ENCODE results near the gene MXRA5. TPM values are rescaled to one million over a fixed set of nuclear protein-coding genes. Genes with fewer than 3 reads are reported as not detected.

Gene MXRA5
- total and polyA plus RNA-seq, 10 donors: 0.28 to 13.6 (median 7.2) TPM

GRCh38 chrX:3320471-3321046 lies 25.9 kb downstream of the MXRA5 start:
- Histone ChIP-seq H3K36me3 (peaks cover 0 to 7% (median 0%) of the 10 kb centered on the region in 6 donors), H3K27me3 (replicated peaks in 1 of 7) (no peaks in the 10 kb centered on the region), H3K4me1 (no peaks in the 10 kb centered on the region), H3K9me3 (peaks cover 0 to 18% (median 2%) of the 10 kb centered on the region in 8 donors), H3K4me3 (no peak overlapping the region), H3K27ac (no peak overlapping the region)
- no peak for DNase-seq
- intact Hi-C loops (cut with DNase I; ENCODE audit: low total_unique reads): no loop called here
- 54 to 87% (median 73%) methylated on average over 7 of the region's 7 CpGs for WGBS, 5 donors
- TF ChIP-seq CTCF (IDR thresholded peaks at IDR 0.05 in 8 of 11, conservative IDR thresholded peaks at IDR 0.05 in 3 of 11): no peak
- TF ChIP-seq POLR2AphosphoS5 (IDR thresholded peaks at IDR 0.05): no peak
- TF ChIP-seq POLR2A (IDR thresholded peaks at IDR 0.05): no peak

GRCh38 chrX:3317191-3317718 lies 29.2 kb downstream of the MXRA5 start:
- intact Hi-C loops (cut with DNase I; ENCODE audit: low total_unique reads): no loop called here
- H3K9me3 ChIP-seq: peaks cover 0 to 18% (median 2%) of the 10 kb centered on the region in 8 donors
- no peak for TF ChIP-seq POLR2AphosphoS5 (IDR thresholded peaks at IDR 0.05)
- TF ChIP-seq CTCF (IDR thresholded peaks at IDR 0.05 in 8 of 11, conservative IDR thresholded peaks at IDR 0.05 in 3 of 11): no peak
- TF ChIP-seq POLR2A (IDR thresholded peaks at IDR 0.05): no peak
- H3K36me3 ChIP-seq: peaks cover 0 to 7% (median 0%) of the 10 kb centered on the region in 6 donors
- no peaks in the 10 kb centered on the region for H3K27me3 ChIP-seq (replicated peaks in 1 of 7)
- no peak for DNase-seq
- no peak overlapping the region for H3K27ac ChIP-seq
- H3K4me1 ChIP-seq: no peaks in the 10 kb centered on the region
- WGBS, 5 donors: 79 to 96% (median 88%) methylated on average over 27 to 47 of the region's 47 CpGs
- no peak overlapping the region for H3K4me3 ChIP-seq

- intact Hi-C loops (cut with DNase I; ENCODE audit: low total_unique reads): no loop called here
- Histone ChIP-seq H3K27ac (no peak overlapping the region), H3K27me3 (replicated peaks in 1 of 7) (no peaks in the 10 kb centered on the region), H3K36me3 (peaks cover 0 to 9% (median 0%) of the 10 kb centered on the region in 6 donors), H3K4me1 (no peaks in the 10 kb centered on the region), H3K4me3 (no peak overlapping the region), H3K9me3 (peaks cover 0 to 4% (median 0%) of the 10 kb centered on the region in 8 donors)
- TF ChIP-seq CTCF (IDR thresholded peaks at IDR 0.05 in 8 of 11, conservative IDR thresholded peaks at IDR 0.05 in 3 of 11) (no peak), POLR2A (IDR thresholded peaks at IDR 0.05) (no peak), POLR2AphosphoS5 (IDR thresholded peaks at IDR 0.05) (no peak)
- DNase-seq: no peak
- WGBS, 5 donors: 87 to 96% (median 91%) methylated on average over 2 of the region's 2 CpGs
Measured at GRCh38 chrX:3312109-3312508, 34.3 kb downstream of the MXRA5 start.

- H3K36me3 ChIP-seq: peaks cover 0 to 7% (median 0%) of the 10 kb centered on the region in 6 donors
- no peaks in the 10 kb centered on the region for H3K9me3 ChIP-seq
- no peaks in the 10 kb centered on the region for H3K27me3 ChIP-seq (replicated peaks in 1 of 7)
- H3K4me1 ChIP-seq: no peaks in the 10 kb centered on the region
- intact Hi-C loops (cut with DNase I; ENCODE audit: low total_unique reads): no loop called here
- DNase-seq: no peak
- H3K4me3 ChIP-seq: no peak overlapping the region
- no peak overlapping the region for H3K27ac ChIP-seq
- TF ChIP-seq POLR2A (IDR thresholded peaks at IDR 0.05) (no peak), CTCF (IDR thresholded peaks at IDR 0.05 in 8 of 11, conservative IDR thresholded peaks at IDR 0.05 in 3 of 11) (no peak), POLR2AphosphoS5 (IDR thresholded peaks at IDR 0.05) (no peak)
- WGBS, 5 donors: 17 to 58% (median 46%) methylated on average over 1 of the region's 1 CpG
Measured at GRCh38 chrX:3307881-3308280, 38.6 kb downstream of the MXRA5 start.

All from spleen (tissue), 11 donors.